Measurements from ENCODE around the gene TOPORS.
"Not testable (repeated sequence)": the region's sequence is repeated elsewhere in the genome, so short reads cannot be mapped to it uniquely, and the experiment has no call there.

TOPORS gene

DNA sequence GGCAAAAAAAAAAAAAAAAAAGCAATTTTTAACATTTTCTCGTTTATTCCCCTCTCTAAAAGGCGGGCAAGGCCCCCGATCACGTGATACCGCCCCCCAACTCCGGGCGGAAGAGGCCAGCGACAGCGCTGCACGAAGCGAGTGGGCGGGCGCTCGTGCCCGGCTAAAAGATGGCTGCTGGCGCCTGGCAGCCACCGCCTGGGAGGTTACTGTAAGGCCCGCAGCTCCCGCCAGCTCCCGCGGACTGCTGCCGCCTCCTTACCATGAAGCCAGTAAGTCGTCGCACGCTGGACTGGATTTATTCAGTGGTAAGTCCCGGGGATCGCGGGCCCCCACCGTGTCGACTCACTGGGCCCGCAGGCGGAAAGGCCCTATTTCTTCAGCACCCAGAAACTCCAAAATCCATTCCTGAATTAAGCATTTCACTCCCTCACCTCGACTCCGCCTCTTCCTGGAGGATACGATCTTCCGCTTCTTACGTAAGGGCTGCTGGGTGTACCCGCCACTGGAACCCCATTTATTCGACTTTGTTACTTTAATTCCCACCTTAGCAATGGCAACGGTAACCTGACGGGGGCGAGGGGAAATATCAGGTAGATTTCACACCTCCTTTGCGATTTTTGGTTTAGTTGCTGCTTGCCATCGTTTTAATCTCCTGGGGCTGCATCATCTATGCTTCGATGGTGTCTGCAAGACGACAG, at the start of gene TOPORS, which contains the start of gene SMIM27:
TSS of gene TOPORS (minus strand) at position 415 of the 701 bp plus-strand sequence. CDS start at position 265, 150 bp downstream.
TSS of gene SMIM27 (plus strand) at position 156 of the 701 bp plus-strand sequence. CDS start at position 264, 108 bp downstream.
- no peak for DNase-seq

- DNase-seq: not testable (repeated sequence)
Measured at GRCh38 chr9:32599021-32599420, 46.6 kb upstream of the TOPORS start.

DNA sequence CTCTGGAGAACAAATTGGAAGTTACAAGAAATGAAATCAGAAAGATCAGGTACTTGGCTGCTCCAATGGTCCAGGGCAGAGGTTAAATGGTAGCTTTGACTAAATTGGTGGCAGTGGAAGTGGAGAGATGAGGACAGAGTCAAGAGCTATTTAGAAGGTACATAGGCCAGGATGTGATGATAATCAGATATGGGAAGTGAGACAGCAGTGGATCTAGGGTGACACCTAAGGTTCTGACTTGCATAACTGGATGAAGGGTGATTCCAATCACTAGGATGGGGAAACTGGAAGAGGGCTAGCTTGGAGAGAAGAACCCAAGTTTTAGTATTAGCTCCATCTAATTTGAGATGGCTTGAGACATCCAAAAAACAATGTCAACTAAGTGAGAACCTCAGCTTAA, 44.5 kb upstream of the TOPORS start:
- DNase-seq: no peak

DNA sequence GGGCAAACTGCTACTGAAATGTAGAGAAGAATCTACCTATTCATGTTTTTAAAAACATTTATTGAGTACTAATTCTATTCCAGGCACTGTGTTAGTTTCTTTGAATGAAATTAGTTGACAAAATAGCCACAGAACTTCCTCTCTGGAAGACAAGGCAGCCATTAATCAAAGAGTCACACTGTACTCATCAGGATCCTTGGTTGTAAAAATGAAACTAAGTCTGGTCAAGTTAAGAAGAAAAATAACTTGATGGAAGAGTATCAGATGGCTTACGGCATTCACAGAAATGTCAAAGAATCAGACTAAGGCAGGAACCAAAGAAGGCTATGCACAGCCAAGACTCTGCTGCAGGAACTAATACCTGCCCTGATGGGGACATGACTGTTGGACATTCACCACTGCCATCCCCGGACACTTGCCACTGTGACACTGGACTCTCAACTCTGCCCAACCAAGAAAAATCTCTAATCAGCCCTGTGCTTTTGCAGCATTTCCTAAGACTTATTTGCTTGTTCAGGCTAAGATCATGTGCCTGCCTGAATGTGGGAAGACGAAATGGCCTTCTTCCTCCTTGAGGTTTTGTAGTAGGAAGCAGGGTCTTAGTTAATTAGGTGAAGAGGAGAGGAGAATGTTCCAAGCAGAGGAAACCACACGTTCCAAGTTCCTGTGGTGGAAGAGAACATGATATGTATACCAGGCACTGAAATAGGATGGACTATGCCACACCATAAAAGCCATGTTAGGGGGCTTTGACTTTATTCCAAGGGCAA, 43.9 kb upstream of the TOPORS start:
- DNase-seq: no peak

DNA sequence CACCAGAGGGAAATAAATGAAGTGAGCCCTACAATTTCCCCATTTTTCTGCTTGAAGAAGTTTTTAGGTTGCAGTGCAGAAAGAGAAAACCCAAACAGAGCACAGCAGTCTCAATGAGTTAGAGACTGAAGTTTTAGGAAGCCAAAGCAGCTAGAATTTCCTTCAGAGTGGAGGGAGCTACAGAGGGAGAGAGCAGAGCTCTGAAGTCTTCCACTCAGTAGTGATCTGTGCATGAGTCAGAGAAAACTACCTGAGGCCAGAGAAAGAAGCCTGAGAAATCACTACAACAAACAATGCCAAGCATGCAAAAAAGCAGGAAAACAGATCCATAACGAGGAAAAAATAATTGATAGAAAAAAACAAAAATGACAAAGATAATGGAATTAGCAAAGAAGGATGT, 38.5 kb upstream of the TOPORS start:
- no peak for DNase-seq

- DNase-seq: no peak
Measured at GRCh38 chr9:32590476-32590875, 38.1 kb upstream of the TOPORS start.

DNA sequence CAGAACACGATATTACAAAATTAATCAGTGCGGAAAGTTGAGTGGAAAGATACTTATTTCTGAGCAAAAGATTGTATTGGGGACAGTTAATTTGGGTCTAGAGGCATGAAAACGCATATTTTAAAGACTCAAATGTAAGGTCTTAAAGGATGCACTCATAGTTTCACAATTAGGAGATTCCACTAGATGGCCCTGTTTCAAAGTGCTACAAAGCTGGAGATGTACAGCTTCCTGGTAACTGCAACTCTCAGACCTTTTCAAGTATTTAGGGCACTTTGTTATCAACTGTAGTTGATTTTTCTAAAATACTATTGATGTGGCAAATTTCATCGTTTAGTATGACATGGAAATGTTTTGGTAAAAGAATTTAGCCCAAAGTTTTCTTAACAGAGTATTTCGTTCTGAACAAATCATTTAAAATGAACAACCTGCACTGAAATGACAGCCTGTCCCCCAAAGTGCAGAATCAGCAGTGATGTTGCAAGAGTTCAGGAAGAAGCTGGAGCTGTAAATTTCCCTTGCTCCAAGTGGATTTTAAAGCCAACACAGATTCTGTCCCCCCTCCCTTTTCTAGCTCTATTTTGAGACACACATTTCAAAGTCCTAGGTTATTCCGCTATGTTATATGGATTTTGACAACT, 36.8 kb upstream of the TOPORS start:
- no peak for DNase-seq

DNA sequence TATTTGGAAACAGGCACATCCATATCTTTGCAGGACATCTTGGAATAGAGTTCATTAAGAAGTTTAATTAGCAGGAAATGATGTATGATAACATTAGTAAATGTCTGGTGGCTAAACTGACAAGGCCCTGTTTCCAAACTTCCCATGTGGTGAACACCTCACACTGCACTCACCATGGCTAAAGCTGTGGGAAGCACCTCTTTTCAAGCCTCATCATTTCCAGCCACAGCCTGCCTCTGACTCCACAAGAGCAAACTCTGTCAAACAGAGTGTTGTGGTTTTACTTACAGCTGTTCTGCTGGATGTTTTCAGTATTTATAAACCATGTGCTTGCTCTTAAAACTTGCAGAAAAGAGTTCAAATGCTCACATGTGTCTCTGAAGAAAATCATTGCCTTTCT, 35.5 kb upstream of the TOPORS start:
- DNase-seq: no peak

GRCh38 chr9:32584784-32585183, 32.4 kb upstream of the TOPORS start:
- no peak for DNase-seq

DNA sequence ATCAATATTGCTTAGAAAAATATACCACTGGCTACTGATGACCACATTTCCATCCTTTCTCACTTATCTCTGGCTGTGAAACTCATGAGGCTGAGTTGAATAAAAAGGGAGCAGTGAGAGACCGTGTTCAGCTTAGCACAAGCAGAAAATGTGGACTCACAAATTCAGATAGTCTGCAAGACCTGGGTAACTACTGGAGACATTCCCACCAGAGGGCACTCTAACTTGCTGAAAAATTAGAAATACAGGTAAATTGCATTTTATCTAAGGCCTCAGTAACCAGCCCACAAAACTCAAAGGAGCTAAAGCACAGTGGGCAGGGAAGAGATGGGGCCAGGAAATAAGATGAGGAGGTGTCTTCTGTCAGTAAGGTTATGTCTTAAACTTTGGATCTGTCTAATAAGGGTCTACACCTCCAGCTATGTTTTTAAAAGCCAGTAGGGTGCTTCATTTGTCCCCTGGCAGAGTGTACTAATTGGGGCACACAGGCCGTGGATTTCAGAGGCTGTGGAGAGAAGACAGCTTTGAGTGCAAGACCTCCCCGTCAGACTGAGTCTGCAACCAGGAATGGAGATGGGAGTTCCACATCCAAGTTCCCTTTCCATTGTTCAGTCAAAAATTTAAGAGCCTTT, 29.2 kb upstream of the TOPORS start:
- no peak for DNase-seq

- DNase-seq: no peak
Measured at GRCh38 chr9:32580631-32581300, 28.4 kb upstream of the TOPORS start.

- no peak for DNase-seq
Measured at GRCh38 chr9:32579706-32580331, 27.4 kb upstream of the TOPORS start.

- DNase-seq: no peak
Measured at GRCh38 chr9:32578976-32579375, 26.6 kb upstream of the TOPORS start.

- DNase-seq: no peak
Measured at GRCh38 chr9:32577316-32577715, 24.9 kb upstream of the TOPORS start.

- no peak for DNase-seq
Measured at GRCh38 chr9:32574858-32575257, 22.5 kb upstream of the TOPORS start.

GRCh38 chr9:32573821-32574220, 21.4 kb upstream of the TOPORS start:
- no peak for DNase-seq

GRCh38 chr9:32572900-32573523, 20.6 kb upstream of the TOPORS start, which contains the start of gene NDUFB6:
Gene NDUFB6, minus strand, starts transcription at chr9:32573159. Its CDS starts 99 bp downstream, at chr9:32573060.
- no peak for DNase-seq

GRCh38 chr9:32571969-32572899, 19.8 kb upstream of the TOPORS start:
- no peak for DNase-seq

DNA sequence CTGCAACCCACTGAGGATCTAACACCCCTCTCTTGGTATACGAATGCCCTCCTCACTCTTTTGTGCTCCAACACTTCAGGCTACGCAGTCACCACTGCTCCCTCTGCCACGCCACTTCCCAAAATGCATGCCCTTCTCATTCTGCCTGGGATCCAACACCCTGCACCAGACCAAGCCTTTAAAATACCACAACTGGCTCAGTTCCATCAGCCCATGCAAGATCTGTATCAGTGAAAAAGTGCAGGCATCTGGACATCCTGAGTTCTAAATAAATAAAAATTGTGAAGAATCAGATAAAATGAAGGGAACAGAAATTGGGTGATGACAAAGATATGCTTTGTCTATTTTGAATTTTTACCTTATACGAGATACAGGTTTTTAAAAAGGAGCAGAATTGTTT, 17.9 kb upstream of the TOPORS start:
- DNase-seq: no peak

DNA sequence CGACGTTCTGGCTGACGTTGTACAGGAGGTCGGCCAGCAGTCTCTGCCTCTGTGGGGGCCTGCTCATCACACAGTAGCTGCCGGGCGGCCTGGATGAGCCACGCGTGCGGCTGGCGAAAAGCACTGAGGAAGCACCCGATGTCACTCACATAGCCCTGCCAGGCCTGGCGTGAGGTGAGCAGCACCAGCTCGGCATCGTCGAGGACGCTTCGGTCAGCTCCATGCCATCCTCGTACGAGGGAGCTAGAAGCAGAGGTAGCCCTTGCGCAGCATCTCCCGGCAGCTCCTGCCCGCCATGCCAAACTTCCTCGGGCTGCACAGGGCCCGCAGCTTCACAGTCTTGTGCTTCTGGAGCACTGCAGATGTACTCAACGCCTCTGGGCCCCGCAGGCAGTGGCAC, 14.4 kb upstream of the TOPORS start:
- DNase-seq: no peak
